Trophoblast cell (in vitro differentiated cells and primary cell): ENCODE results near the gene GPX3.

Experiments used
- DNase-seq, 2 donors: peaks; one replicate each; pipeline ENCODE4 v3.0.0-alpha.2; 2016
- H2AFZ ChIP-seq: 2 replicates; pipeline ENCODE4 v1.6.1; 2013; ENCODE audit warnings: low read length, moderate library complexity, mild to moderate bottlenecking; ENCODE audit not compliant: insufficient read depth, poor library complexity
- H2AK5ac ChIP-seq: 2 replicates; pipeline ENCODE4 v1.6.1; 2013; ENCODE audit warnings: mild to moderate bottlenecking, low read length
- H2BK120ac ChIP-seq: 2 replicates; pipeline ENCODE4 v1.6.1; 2013; ENCODE audit warnings: low read length, mild to moderate bottlenecking, moderate library complexity; ENCODE audit not compliant: insufficient read depth, poor library complexity
- H2BK12ac ChIP-seq: 2 replicates; pipeline ENCODE4 v1.6.1; 2013; ENCODE audit warnings: mild to moderate bottlenecking, low read length, moderate library complexity
- H2BK5ac ChIP-seq: 2 replicates; pipeline ENCODE4 v1.6.1; 2013; ENCODE audit warnings: low read length, low read depth, moderate library complexity, mild to moderate bottlenecking; ENCODE audit not compliant: poor library complexity
- H3K14ac ChIP-seq: 2 replicates; pipeline ENCODE4 v1.6.1; 2013; ENCODE audit warnings: mild to moderate bottlenecking, low read length
- H3K18ac ChIP-seq: 2 replicates; pipeline ENCODE4 v1.6.1; 2013; ENCODE audit warnings: mild to moderate bottlenecking, low read length
- H3K23ac ChIP-seq: 2 replicates; pipeline ENCODE4 v1.6.1; 2013; ENCODE audit warnings: low read length
- H3K27ac ChIP-seq: 2 replicates; pipeline ENCODE4 v1.5.1; 2013; ENCODE audit warnings: low read depth, mild to moderate bottlenecking, inconsistent platforms, low read length, moderate library complexity
- H3K27me3 ChIP-seq: 2 replicates; pipeline ENCODE4 v1.6.1; 2013; ENCODE audit warnings: inconsistent platforms, mild to moderate bottlenecking, low read length, moderate library complexity; ENCODE audit not compliant: insufficient read depth
- H3K36me3 ChIP-seq, 2 experiments: 1 replicate in 1 of 2; 2 replicates in 1 of 2; pipeline ENCODE4 v1.6.1; 2013; ENCODE audit warnings: low read length in 2 of 2, mild to moderate bottlenecking in 2 of 2, moderate library complexity in 1 of 2; ENCODE audit not compliant: insufficient read depth in 2 of 2, control insufficient read depth in 1 of 2
- H3K4ac ChIP-seq: 2 replicates; pipeline ENCODE4 v1.6.1; 2013; ENCODE audit warnings: low read depth, mild to moderate bottlenecking, low read length, moderate library complexity
- H3K4me1 ChIP-seq, 2 experiments: 1 replicate in 1 of 2; 2 replicates in 1 of 2; pipeline ENCODE4 v1.6.1; 2013; ENCODE audit warnings: low read length in 2 of 2, mild to moderate bottlenecking in 2 of 2, moderate library complexity in 1 of 2; ENCODE audit not compliant: insufficient read depth in 2 of 2, control insufficient read depth in 1 of 2
- H3K4me2 ChIP-seq: 2 replicates; pipeline ENCODE4 v1.6.1; 2013; ENCODE audit warnings: inconsistent platforms, mild to moderate bottlenecking, low read length, moderate library complexity
- H3K4me3 ChIP-seq: 2 replicates; pipeline ENCODE4 v1.5.1; 2013; ENCODE audit warnings: mild to moderate bottlenecking, low read depth, low read length, inconsistent platforms
- H3K79me1 ChIP-seq: one replicate; pipeline ENCODE4 v1.6.1; 2013; ENCODE audit warnings: low read length
- H3K79me2 ChIP-seq: 2 replicates; pipeline ENCODE4 v1.6.1; 2013; ENCODE audit warnings: low read length, mild to moderate bottlenecking; ENCODE audit not compliant: control insufficient read depth, insufficient read depth, poor library complexity
- H3K9ac ChIP-seq: 2 replicates; pipeline ENCODE4 v1.6.1; 2013; ENCODE audit warnings: mild to moderate bottlenecking, low read length
- H3K9me3 ChIP-seq: 2 replicates; pipeline ENCODE4 v1.6.1; 2013; ENCODE audit warnings: low read depth, mild to moderate bottlenecking, control low read depth, inconsistent platforms, low read length; ENCODE audit not compliant: insufficient read depth
- H4K12ac ChIP-seq: 2 replicates; pipeline ENCODE4 v1.6.1; 2013; ENCODE audit warnings: low read depth, mild to moderate bottlenecking, low read length, moderate library complexity
- H4K8ac ChIP-seq: 2 replicates; pipeline ENCODE4 v1.6.1; 2013; ENCODE audit warnings: low read depth, mild to moderate bottlenecking, low read length, moderate library complexity
- H4K91ac ChIP-seq: one replicate; pipeline ENCODE4 v1.6.1; 2013; ENCODE audit warnings: low read depth, mild to moderate bottlenecking, low read length, moderate library complexity
- WGBS: extraction: QIAGEN DNeasy Blood & Tissue Kit; methylation state at CpG from one replicate; pipeline ENCODE4 v1.1.7; 2013; ENCODE audit warnings: missing lambda C conversion rate; ENCODE audit not compliant: insufficient read length, insufficient coverage; ENCODE audit errors: extremely low coverage; 5-methylcytosine and 5-hydroxymethylcytosine counted together

The GPX3 gene

GRCh38 chr5:151014680-151015343 is 5.6 kb upstream of the GPX3 start:
- Histone ChIP-seq H3K18ac (no peak overlapping the region), H2AK5ac (no peak overlapping the region), H3K9ac (no peak overlapping the region), H2BK5ac (no peak overlapping the region), H2BK120ac (no peak overlapping the region), H3K4me3 (no peak overlapping the region), H3K4me1 (no peaks in the 10 kb centered on the region), H3K27me3 (no peaks in the 10 kb centered on the region), H4K8ac (no peak overlapping the region), H2BK12ac (no peak overlapping the region), H2AFZ (no peak overlapping the region), H3K4ac (no peak overlapping the region), H3K36me3 (no peaks in the 10 kb centered on the region), H3K23ac (no peak overlapping the region), H3K27ac (no peak overlapping the region), H3K14ac (no peak overlapping the region), H3K79me1 (no peaks in the 10 kb centered on the region), H4K12ac (no peak overlapping the region), H3K9me3 (no peaks in the 10 kb centered on the region), H3K4me2 (no peak overlapping the region), H4K91ac (no peak overlapping the region), H3K79me2 (no peaks in the 10 kb centered on the region)
- no peak for DNase-seq
- no CpG with 5 or more reads among the region's 4 CpGs for WGBS

- Histone ChIP-seq H3K18ac (no peak overlapping the region), H2AK5ac (no peak overlapping the region), H3K23ac (no peak overlapping the region), H3K27me3 (no peaks in the 10 kb centered on the region), H3K14ac (no peak overlapping the region), H3K4me2 (no peak overlapping the region), H3K36me3 (no peaks in the 10 kb centered on the region), H3K27ac (no peak overlapping the region), H2BK120ac (no peak overlapping the region), H3K9me3 (no peaks in the 10 kb centered on the region), H2BK5ac (no peak overlapping the region), H3K79me2 (no peaks in the 10 kb centered on the region), H4K12ac (no peak overlapping the region), H4K8ac (no peak overlapping the region), H3K4me3 (no peak overlapping the region), H3K79me1 (peaks cover 2% of the 10 kb centered on the region), H2BK12ac (no peak overlapping the region), H4K91ac (no peak overlapping the region), H3K4me1 (peaks cover 3% of the 10 kb centered on the region in 2 experiments), H2AFZ (no peak overlapping the region), H3K4ac (no peak overlapping the region), H3K9ac (no peak overlapping the region)
- DNase-seq = no peak
- WGBS = no CpG with 5 or more reads among the region's 7 CpGs
These were observed 4.3 kb upstream of the GPX3 start for GRCh38 chr5:151015974-151016587.

DNA sequence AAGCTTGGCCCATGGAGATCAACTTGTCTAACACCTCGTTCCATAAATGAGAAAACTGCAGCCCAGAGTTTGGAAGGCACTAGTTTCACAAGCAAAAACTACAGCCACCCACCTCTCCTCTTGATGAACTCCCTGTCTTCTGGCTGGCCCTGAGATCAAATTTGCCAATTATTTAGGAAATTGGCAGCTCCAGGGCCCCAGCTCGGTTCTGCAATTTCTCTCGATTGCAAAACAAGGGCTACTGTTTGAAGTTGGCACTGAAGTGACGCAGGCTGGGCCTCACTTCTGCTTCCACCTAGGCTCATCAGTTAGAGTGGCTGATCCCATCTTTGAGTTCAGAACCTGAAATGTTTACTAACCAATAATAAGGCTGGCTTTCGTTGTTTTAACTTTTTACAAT is 3.7 kb upstream of the GPX3 start:
- Histone ChIP-seq H3K79me2 (no peaks in the 10 kb centered on the region), H4K91ac (no peak overlapping the region), H3K4ac (no peak overlapping the region), H4K8ac (no peak overlapping the region), H3K4me2 (no peak overlapping the region), H3K79me1 (peaks cover 2% of the 10 kb centered on the region), H3K18ac (no peak overlapping the region), H3K4me1 (peaks cover 3 to 5% of the 10 kb centered on the region in 2 experiments), H3K9me3 (no peaks in the 10 kb centered on the region), H3K36me3 (no peaks in the 10 kb centered on the region), H3K27ac (no peak overlapping the region), H3K9ac (no peak overlapping the region), H3K14ac (no peak overlapping the region), H4K12ac (no peak overlapping the region), H3K23ac (no peak overlapping the region), H2AK5ac (no peak overlapping the region), H3K4me3 (no peak overlapping the region), H2BK5ac (no peak overlapping the region), H2AFZ (no peak overlapping the region), H2BK12ac (no peak overlapping the region), H2BK120ac (no peak overlapping the region), H3K27me3 (no peaks in the 10 kb centered on the region)
- no CpG with 5 or more reads among the region's 5 CpGs for WGBS
- DNase-seq = peak in 1 of 2 donors; percentile 37

DNA sequence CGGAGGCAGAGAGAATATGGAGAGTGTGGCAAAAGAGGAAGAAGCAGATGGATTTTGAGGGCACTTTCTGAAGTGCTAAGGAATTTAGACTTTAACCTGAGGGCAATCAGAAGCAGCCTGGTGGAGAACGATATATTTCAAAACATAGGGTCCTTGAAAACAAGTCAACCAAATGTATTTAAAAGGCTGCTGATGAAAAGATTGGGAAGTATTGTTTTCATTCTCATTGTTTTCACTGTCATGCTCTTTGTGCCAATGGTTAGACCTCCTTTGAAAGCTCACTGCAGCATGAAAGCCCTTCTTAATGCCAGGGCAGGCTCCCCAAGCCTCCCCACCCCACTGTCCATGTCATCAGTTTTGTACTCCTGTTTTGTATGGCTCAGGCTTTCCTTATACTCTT is 2.5 kb upstream of the GPX3 start:
- no peak overlapping the region for H2BK120ac ChIP-seq
- no CpG with 5 or more reads among the region's 2 CpGs for WGBS
- H3K18ac ChIP-seq = no peak overlapping the region

More for the DNA sequence above, 2.5 kb upstream of the GPX3 start:
- Histone ChIP-seq H3K4ac (no peak overlapping the region), H4K8ac (no peak overlapping the region), H2BK5ac (no peak overlapping the region), H3K27me3 (no peaks in the 10 kb centered on the region), H3K4me3 (no peak overlapping the region), H3K9ac (no peak overlapping the region), H3K23ac (no peak overlapping the region), H3K27ac (no peak overlapping the region), H3K4me1 (peaks cover 3 to 5% of the 10 kb centered on the region in 2 experiments), H2BK12ac (no peak overlapping the region), H3K9me3 (no peaks in the 10 kb centered on the region), H3K79me2 (no peaks in the 10 kb centered on the region), H3K36me3 (no peaks in the 10 kb centered on the region), H2AK5ac (no peak overlapping the region), H3K4me2 (no peak overlapping the region), H3K79me1 (peaks cover 2% of the 10 kb centered on the region), H4K91ac (no peak overlapping the region), H2AFZ (no peak overlapping the region), H4K12ac (no peak overlapping the region), H3K14ac (no peak overlapping the region)
- DNase-seq = no peak
